ENCODE results near the gene GPC6.

Gene GPC6

GRCh38 chr13:94325650-94326049, 1099.0 kb downstream of the GPC6 start:
- Histone ChIP-seq H3K27me3 (ENCODE audit: insufficient read depth, low read depth, severe bottlenecking) (no peaks in the 10 kb centered on the region), H3K27ac (no peak overlapping the region), H3K9me3 (ENCODE audit: severe bottlenecking) (peaks cover 5% of the 10 kb centered on the region), H3K4me3 (ENCODE audit: low read depth, low read length) (no peak overlapping the region), H3K36me3 (peaks cover 7% of the 10 kb centered on the region)
- no peak for TF ChIP-seq CTCF (IDR thresholded peaks at IDR 0.05; ENCODE audit: low read depth, low read length)
- no peak for DNase-seq

GRCh38 chr13:94327318-94327717, 1100.7 kb downstream of the GPC6 start:
- Histone ChIP-seq H3K27me3 (ENCODE audit: insufficient read depth, low read depth, severe bottlenecking) (no peaks in the 10 kb centered on the region), H3K36me3 (no peaks in the 10 kb centered on the region; the same call in none of the 2 replicates), H3K9me3 (ENCODE audit: severe bottlenecking) (no peaks in the 10 kb centered on the region), H3K4me3 (ENCODE audit: low read depth, low read length) (no peak overlapping the region), H3K27ac (no peak overlapping the region)
- no peak for DNase-seq
- no peak for TF ChIP-seq CTCF (IDR thresholded peaks at IDR 0.05; ENCODE audit: low read depth, low read length)

GRCh38 chr13:94328381-94329041, 1101.9 kb downstream of the GPC6 start:
- Histone ChIP-seq H3K9me3 (ENCODE audit: severe bottlenecking) (no peaks in the 10 kb centered on the region), H3K4me3 (ENCODE audit: low read depth, low read length) (no peak overlapping the region), H3K27me3 (ENCODE audit: insufficient read depth, low read depth, severe bottlenecking) (no peaks in the 10 kb centered on the region), H3K27ac (no peak overlapping the region), H3K36me3 (no peaks in the 10 kb centered on the region; the same call in none of the 2 replicates)
- no peak for TF ChIP-seq CTCF (IDR thresholded peaks at IDR 0.05; ENCODE audit: low read depth, low read length)
- DNase-seq: no peak

- Histone ChIP-seq H3K27me3 (ENCODE audit: insufficient read depth, low read depth, severe bottlenecking) (no peaks in the 10 kb centered on the region), H3K36me3 (no peaks in the 10 kb centered on the region; the same call in none of the 2 replicates), H3K4me3 (ENCODE audit: low read depth, low read length) (no peak overlapping the region), H3K9me3 (ENCODE audit: severe bottlenecking) (no peaks in the 10 kb centered on the region), H3K27ac (no peak overlapping the region)
- no peak for DNase-seq
- TF ChIP-seq CTCF (IDR thresholded peaks at IDR 0.05; ENCODE audit: low read depth, low read length): no peak
Measured at GRCh38 chr13:94329277-94329676, 1102.7 kb downstream of the GPC6 start.

- DNase-seq: no peak
- Histone ChIP-seq H3K9me3 (ENCODE audit: severe bottlenecking) (no peaks in the 10 kb centered on the region), H3K4me3 (ENCODE audit: low read depth, low read length) (no peak overlapping the region), H3K36me3 (no peaks in the 10 kb centered on the region; the same call in none of the 2 replicates), H3K27me3 (ENCODE audit: insufficient read depth, low read depth, severe bottlenecking) (no peaks in the 10 kb centered on the region), H3K27ac (no peak overlapping the region)
- no peak for TF ChIP-seq CTCF (IDR thresholded peaks at IDR 0.05; ENCODE audit: low read depth, low read length)
Measured at GRCh38 chr13:94329754-94330551, 1103.3 kb downstream of the GPC6 start.
